HG03354 (cell line): Measurements from ENCODE around the gene ZNF613.
A peak's percentile ranks its signal among the peaks of the same experiment; 100 is the strongest.
"Not testable (repeated sequence)": the region's sequence is repeated elsewhere in the genome, so short reads cannot be mapped to it uniquely, and the experiment has no call there.

Experiments used
- ATAC-seq: cut with Tn5 transposase; IDR thresholded peaks from one replicate; pipeline ENCODE4 v1.9.1; 2021; ENCODE audit warnings: mild to moderate bottlenecking; ENCODE audit not compliant: unreplicated experiment, poor library complexity, severe bottlenecking

ZNF613 gene

GRCh38 chr19:51926784-51927741, at the start of gene ZNF613:
ZNF613 (plus strand) TSS chr19:51927472; CDS start chr19:51936221, 8,749 bp downstream.
- ATAC-seq = peak; percentile 88

GRCh38 chr19:51882518-51882917, 44.8 kb upstream of the ZNF613 start:
- ATAC-seq = no peak

GRCh38 chr19:51884713-51885112, 42.6 kb upstream of the ZNF613 start:
- no peak for ATAC-seq

GRCh38 chr19:51887522-51888498, 39.5 kb upstream of the ZNF613 start, which contains the start of gene ZNF577:
ZNF577 (minus strand) TSS chr19:51887951; CDS start chr19:51880382, 7,569 bp downstream.
- ATAC-seq = no peak

- no peak for ATAC-seq
Observed at GRCh38 chr19:51889934-51890333, 37.3 kb upstream of the ZNF613 start.

GRCh38 chr19:51891193-51891747, 36.0 kb upstream of the ZNF613 start:
- ATAC-seq = no peak

GRCh38 chr19:51901860-51902259, 25.4 kb upstream of the ZNF613 start:
- ATAC-seq = no peak

GRCh38 chr19:51903192-51903591, 24.1 kb upstream of the ZNF613 start:
- no peak for ATAC-seq

GRCh38 chr19:51904331-51905165, 22.7 kb upstream of the ZNF613 start, which contains the start of gene ZNF649:
ZNF649 (minus strand) TSS chr19:51905017; CDS start chr19:51900107, 4,910 bp downstream.
- peak; percentile 78 for ATAC-seq

GRCh38 chr19:51905206-51905605, 22.1 kb upstream of the ZNF613 start:
- no peak for ATAC-seq

GRCh38 chr19:51905639-51906038, 21.6 kb upstream of the ZNF613 start:
- not testable (repeated sequence) for ATAC-seq

GRCh38 chr19:51906108-51906507, 21.2 kb upstream of the ZNF613 start:
- ATAC-seq = not testable (repeated sequence)

GRCh38 chr19:51907981-51908380, 19.3 kb upstream of the ZNF613 start:
- ATAC-seq = not testable (repeated sequence)

- no peak for ATAC-seq
Observed at GRCh38 chr19:51915324-51915867, 11.9 kb upstream of the ZNF613 start.

GRCh38 chr19:51916167-51916566, 11.1 kb upstream of the ZNF613 start:
- no peak for ATAC-seq

GRCh38 chr19:51919606-51920005, 7.7 kb upstream of the ZNF613 start:
- ATAC-seq = no peak

GRCh38 chr19:51921949-51922348, 5.3 kb upstream of the ZNF613 start:
- no peak for ATAC-seq

GRCh38 chr19:51926426-51926783, 867 bp upstream of the ZNF613 start:
- no peak for ATAC-seq

- ATAC-seq = no peak
Observed at GRCh38 chr19:51927859-51928258, 587 bp downstream of the ZNF613 start.
